GM23248 (cell line): Measurements from ENCODE around the gene ELMO1. TPM values are rescaled to one million over a fixed set of nuclear protein-coding genes. Genes with fewer than 3 reads are reported as not detected.

Experiments used
- DNase-seq: peaks from one replicate; pipeline ENCODE4 v3.0.0-alpha.2; 2015
- H2AFZ ChIP-seq: fragments of 200-600 bp; sonication (generic); 2 replicates; pipeline ENCODE4 v1.6.1; 2016; ENCODE audit warnings: antibody characterized with exemption
- H3F3A ChIP-seq: fragments of 200-600 bp; sonication (generic); 2 replicates; pipeline ENCODE4 v1.6.1; 2016; ENCODE audit warnings: mild to moderate bottlenecking, antibody characterized with exemption, mixed run types; ENCODE audit not compliant: insufficient read depth
- H3K27ac ChIP-seq: fragments of 200-600 bp; sonication (generic); 2 replicates; pipeline ENCODE4 v1.5.1; 2016; ENCODE audit warnings: mild to moderate bottlenecking
- H3K27me3 ChIP-seq: fragments of 200-600 bp; sonication (generic); replicated peaks from 2 replicates; pipeline ENCODE4 v1.6.1; 2016; ENCODE audit warnings: mild to moderate bottlenecking; ENCODE audit not compliant: insufficient read depth
- H3K36me3 ChIP-seq: fragments of 200-600 bp; sonication (generic); 2 replicates; pipeline ENCODE4 v1.6.1; 2016; ENCODE audit warnings: low read depth, mild to moderate bottlenecking
- H3K4me1 ChIP-seq: fragments of 200-600 bp; sonication (generic); 2 replicates; pipeline ENCODE4 v1.6.1; 2016; ENCODE audit warnings: mild to moderate bottlenecking; ENCODE audit not compliant: insufficient read depth
- H3K4me2 ChIP-seq: fragments of 200-600 bp; sonication (generic); one replicate; pipeline ENCODE4 v1.6.1; 2016; ENCODE audit warnings: mild to moderate bottlenecking; ENCODE audit not compliant: unreplicated experiment
- H3K4me3 ChIP-seq: fragments of 200-600 bp; sonication (generic); 2 replicates; pipeline ENCODE4 v1.5.1; 2016; ENCODE audit warnings: mild to moderate bottlenecking
- H3K79me2 ChIP-seq: fragments of 200-600 bp; sonication (generic); 2 replicates; pipeline ENCODE4 v1.6.1; 2016; ENCODE audit warnings: mild to moderate bottlenecking; ENCODE audit not compliant: insufficient read depth
- H3K9ac ChIP-seq: fragments of 200-600 bp; sonication (generic); 2 replicates; pipeline ENCODE4 v1.6.1; 2016; ENCODE audit warnings: mild to moderate bottlenecking
- H3K9me2 ChIP-seq: fragments of 200-600 bp; sonication (generic); 2 replicates; pipeline ENCODE4 v1.6.1; 2016; ENCODE audit warnings: mixed run types, mild to moderate bottlenecking, moderate library complexity; ENCODE audit not compliant: insufficient read depth
- H3K9me3 ChIP-seq: fragments of 200-600 bp; sonication (generic); one replicate; pipeline ENCODE4 v1.6.1; 2017; ENCODE audit warnings: low read depth
- H4K20me1 ChIP-seq: fragments of 200-600 bp; sonication (generic); 2 replicates; pipeline ENCODE4 v1.6.0; 2016; ENCODE audit not compliant: insufficient read depth
- EZH2 ChIP-seq: fragments of 200-600 bp; sonication (generic); IDR thresholded peaks from 2 replicates; pipeline ENCODE4 v1.6.1; 2018; ENCODE audit warnings: antibody characterized with exemption, mild to moderate bottlenecking; ENCODE audit not compliant: insufficient read depth, poor library complexity, severe bottlenecking
- EZH2phosphoT487 ChIP-seq: fragments of 200-600 bp; sonication (generic); IDR thresholded peaks from 2 replicates; pipeline ENCODE4 v1.6.1; 2018; ENCODE audit warnings: antibody characterized with exemption, moderate library complexity, mild to moderate bottlenecking, low read depth; ENCODE audit not compliant: insufficient read depth
- WGBS, 2 experiments: methylation state at CpG; one replicate each; pipeline ENCODE4 v1.1.6; 2015 to 2017; ENCODE audit warnings: low lambda C conversion rate in 2 of 2, low coverage in 1 of 2; ENCODE audit errors: missing lambda C conversion rate in 2 of 2; 5-methylcytosine and 5-hydroxymethylcytosine counted together
- in situ Hi-C: fragments of 300-500 bp; cut with MboI; formaldehyde crosslinking; loops from 2 replicates; pipeline ENCODE4 v1.15.0; 2020
- polyA plus RNA-seq: library from polyadenylated mRNA; unstranded; fragments of >200 nt; fragmentation: Nextera tagmentation; extraction: Ambion mirVana; gene quantifications from 2 replicates; pipeline ENCODE4 v1.2.1, GENCODE V29; 2016
- total RNA-seq: library from RNA; depleted of rRNA; stranded (reverse); fragments of >200 nt; shearing (Covaris generic); gene quantifications from 2 replicates; pipeline ENCODE4 v1.2.3, GENCODE V29; 2014

Gene ELMO1
- total and polyA plus RNA-seq, 2 experiments from 2014 or later = not detected

DNA sequence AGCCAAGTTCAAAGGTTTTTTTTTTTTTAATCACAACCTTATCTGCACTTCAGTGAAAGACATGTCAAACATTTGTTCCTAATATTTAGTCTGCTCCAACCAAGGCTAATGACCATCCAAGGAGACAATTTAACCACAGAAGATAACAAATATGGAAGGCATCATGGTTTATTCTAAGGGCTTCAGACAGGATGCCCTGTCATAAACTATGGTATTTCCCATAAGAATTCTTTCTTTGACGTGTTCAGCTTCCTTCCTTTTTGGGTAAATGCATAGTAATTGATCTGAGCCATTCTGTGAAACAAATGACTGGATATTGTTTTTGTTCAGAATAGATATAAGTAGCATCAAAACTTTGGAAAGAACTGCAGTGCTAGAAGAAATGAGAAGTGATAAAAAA, 397.9 kb downstream of the ELMO1 start:
- Histone ChIP-seq H3K9me2 (no peaks in the 10 kb centered on the region), H3K4me1 (no peaks in the 10 kb centered on the region), H3K9ac (no peak overlapping the region), H3K36me3 (no peaks in the 10 kb centered on the region), H3F3A (no peaks in the 10 kb centered on the region), H3K4me3 (no peak overlapping the region), H3K79me2 (no peaks in the 10 kb centered on the region), H3K27me3 (no peaks in the 10 kb centered on the region), H4K20me1 (no peaks in the 10 kb centered on the region), H2AFZ (no peak overlapping the region), H3K9me3 (no peaks in the 10 kb centered on the region), H3K27ac (no peak overlapping the region), H3K4me2 (no peak overlapping the region)
- WGBS, 2 experiments = 5 to 25% methylated on average over 1 of the region's 1 CpG
- no peak for DNase-seq
- in situ Hi-C loops = no loop called here
- TF ChIP-seq EZH2phosphoT487 (no peak), EZH2 (no peak)

DNA sequence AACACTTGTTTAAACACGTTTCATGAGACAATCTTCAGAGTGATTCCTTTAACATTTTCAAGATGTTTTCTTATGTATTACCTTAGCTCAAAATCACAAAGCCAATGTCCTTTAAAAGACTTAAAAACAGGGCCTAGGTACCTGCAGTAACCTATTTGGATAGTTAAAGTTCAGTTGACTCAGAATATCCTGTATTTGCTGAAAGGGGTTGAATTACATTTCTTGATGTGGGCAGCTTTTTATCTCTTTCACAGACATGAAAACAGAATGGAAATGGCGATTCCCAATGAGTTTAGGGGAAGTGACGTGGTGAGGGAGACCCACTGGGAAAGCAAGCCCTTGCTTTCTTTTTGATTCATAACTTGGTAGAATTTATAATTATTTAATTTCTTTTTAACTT, 400.0 kb downstream of the ELMO1 start:
- Histone ChIP-seq H3K4me1 (no peaks in the 10 kb centered on the region), H3K9me2 (no peaks in the 10 kb centered on the region), H3K27me3 (no peaks in the 10 kb centered on the region), H4K20me1 (no peaks in the 10 kb centered on the region), H3K27ac (no peak overlapping the region), H3K4me2 (no peak overlapping the region), H3K79me2 (no peaks in the 10 kb centered on the region), H3K9ac (no peak overlapping the region), H3K9me3 (no peaks in the 10 kb centered on the region), H3K4me3 (no peak overlapping the region), H3K36me3 (no peaks in the 10 kb centered on the region), H2AFZ (no peak overlapping the region), H3F3A (no peaks in the 10 kb centered on the region)
- in situ Hi-C loops = no loop called here
- no peak for DNase-seq
- 48 to 55% methylated on average over 3 of the region's 3 CpGs for WGBS, 2 experiments
- no peak for TF ChIP-seq EZH2
- no peak for TF ChIP-seq EZH2phosphoT487

DNA sequence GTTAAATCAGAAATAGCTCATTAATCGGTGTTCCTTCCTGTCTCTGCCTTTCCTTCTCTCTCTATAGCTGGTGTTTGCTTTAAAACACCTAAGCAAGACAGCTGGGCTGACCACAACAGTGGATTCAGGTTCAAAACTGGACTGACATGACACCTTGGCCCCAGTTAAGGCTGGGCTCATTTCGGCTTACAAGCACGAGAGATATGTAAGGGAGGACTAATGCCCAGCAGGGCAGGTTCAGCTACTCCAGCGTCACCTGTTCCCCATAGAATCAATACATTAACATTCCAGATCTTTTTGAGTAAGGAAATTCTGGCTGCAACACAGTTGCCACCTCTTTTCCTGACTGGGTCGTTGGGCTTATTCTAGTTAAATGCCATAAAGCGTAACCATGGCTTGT, 401.4 kb downstream of the ELMO1 start:
- DNase-seq = no peak
- Histone ChIP-seq H3K79me2 (no peaks in the 10 kb centered on the region), H3K4me2 (no peak overlapping the region), H2AFZ (no peak overlapping the region), H3F3A (no peaks in the 10 kb centered on the region), H3K4me1 (no peaks in the 10 kb centered on the region), H3K9ac (no peak overlapping the region), H4K20me1 (no peaks in the 10 kb centered on the region), H3K4me3 (no peak overlapping the region), H3K27ac (no peak overlapping the region), H3K9me3 (no peaks in the 10 kb centered on the region), H3K36me3 (no peaks in the 10 kb centered on the region), H3K9me2 (no peaks in the 10 kb centered on the region), H3K27me3 (no peaks in the 10 kb centered on the region)
- in situ Hi-C loops = no loop called here
- 63 to 73% methylated on average over 6 of the region's 6 CpGs for WGBS, 2 experiments
- no peak for TF ChIP-seq EZH2phosphoT487
- TF ChIP-seq EZH2 = no peak

DNA sequence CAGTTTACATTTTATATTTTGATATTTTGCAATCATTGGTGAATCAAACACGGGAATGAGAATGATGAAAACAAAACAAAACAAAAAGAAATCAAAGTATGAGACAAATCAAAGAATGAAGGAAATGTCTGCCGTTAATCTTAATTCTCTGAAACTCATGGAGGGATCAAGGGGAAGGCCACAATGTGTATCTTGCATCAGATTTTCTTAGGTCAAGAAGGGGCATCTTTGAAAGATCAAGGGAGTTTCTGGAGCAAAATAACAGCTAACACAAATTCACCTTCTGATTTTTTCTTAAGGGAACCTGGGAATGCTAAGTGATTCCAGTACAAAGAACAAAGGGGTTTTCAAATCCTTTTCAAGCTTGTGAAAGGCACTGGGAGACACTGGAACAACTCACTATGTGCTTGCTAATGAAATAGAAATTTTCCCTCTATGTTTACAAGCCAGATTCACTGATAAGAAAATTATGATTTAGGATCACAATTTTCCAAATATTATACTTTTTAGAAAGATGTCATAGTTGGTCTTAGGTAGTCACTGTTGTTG, 402.1 kb downstream of the ELMO1 start:
- H3K9me3 ChIP-seq = no peaks in the 10 kb centered on the region
- TF ChIP-seq EZH2phosphoT487 (no peak), EZH2 (no peak)
- 41 to 42% methylated on average over 2 of the region's 2 CpGs for WGBS, 2 experiments
- H4K20me1 ChIP-seq = no peaks in the 10 kb centered on the region
- H3F3A ChIP-seq = no peaks in the 10 kb centered on the region
- no peak overlapping the region for H3K27ac ChIP-seq
- no peaks in the 10 kb centered on the region for H3K36me3 ChIP-seq
- no peaks in the 10 kb centered on the region for H3K9me2 ChIP-seq
- in situ Hi-C loops = no loop called here
- no peaks in the 10 kb centered on the region for H3K79me2 ChIP-seq
- no peak for DNase-seq
- H3K4me3 ChIP-seq = no peak overlapping the region
- H3K4me2 ChIP-seq = no peak overlapping the region
- no peak overlapping the region for H3K9ac ChIP-seq
- no peaks in the 10 kb centered on the region for H3K27me3 ChIP-seq
- H2AFZ ChIP-seq = no peak overlapping the region
- H3K4me1 ChIP-seq = no peaks in the 10 kb centered on the region
